PFSK-1 (cell line): Measurements from ENCODE around the gene NYNRIN.

Experiments used
- POLR2AphosphoS5 ChIP-seq: IDR thresholded peaks from 2 replicates; pipeline ENCODE4 v1.6.1; 2012; ENCODE audit warnings: low read depth, mild to moderate bottlenecking, control low read depth, low read length, moderate library complexity
- SIN3A ChIP-seq: IDR thresholded peaks from 2 replicates; pipeline ENCODE4 v1.6.1; 2012; ENCODE audit warnings: mild to moderate bottlenecking, low read length, moderate library complexity, borderline replicate concordance; ENCODE audit not compliant: insufficient read depth
- TAF1 ChIP-seq: IDR thresholded peaks from 2 replicates; pipeline ENCODE4 v1.6.1; 2012; ENCODE audit warnings: low read length, control low read depth, borderline replicate concordance; ENCODE audit not compliant: insufficient read depth
- TF ChIP-seq, protein P1 (sequence below), 2 experiments: IDR thresholded peaks; 2 replicates each; pipeline versions ENCODE4 v1.6.1 to v1.8.0; 2011 to 2012; ENCODE audit warnings: low read depth in 2 of 2, low read length in 2 of 2, control low read depth in 1 of 2, inconsistent platforms in 1 of 2, mild to moderate bottlenecking in 1 of 2, moderate library complexity in 1 of 2; ENCODE audit not compliant: insufficient read depth in 1 of 2

DNA sequence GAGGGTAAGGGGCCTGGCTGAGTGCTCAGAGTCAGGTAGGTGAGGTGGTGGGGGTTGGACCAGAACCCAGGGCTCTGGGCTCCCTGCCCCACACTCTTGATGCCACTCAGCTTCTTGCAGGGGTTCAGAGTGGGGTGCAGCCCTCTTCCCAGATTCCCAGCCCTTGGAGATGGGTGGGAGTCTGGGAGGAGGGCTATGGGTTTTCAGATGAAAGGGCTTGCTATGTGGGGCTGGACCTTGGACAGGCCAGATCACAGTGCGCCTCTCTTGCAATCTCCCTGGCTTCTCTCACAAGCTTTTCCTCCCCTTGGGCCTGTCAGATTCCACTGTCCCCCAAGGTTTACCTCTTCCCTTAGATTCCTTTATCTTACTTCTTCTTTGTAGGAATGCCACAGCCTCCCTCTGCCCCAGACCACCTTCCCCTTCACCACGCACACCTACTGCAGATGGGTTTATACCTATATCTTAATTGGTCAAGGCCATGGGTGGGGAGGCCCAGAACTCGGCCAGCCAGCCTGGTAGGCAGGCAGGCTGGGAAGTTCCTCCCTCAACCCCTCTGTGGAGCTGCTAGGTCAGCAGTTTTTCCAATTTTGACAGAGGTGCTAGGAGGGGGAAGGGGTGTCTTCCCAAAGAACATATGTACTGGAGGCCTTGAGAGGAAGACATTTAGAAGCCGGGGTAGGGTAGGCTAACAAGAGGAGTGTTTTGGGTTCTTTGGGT lies 1.4 kb downstream of the NYNRIN start:
- TF ChIP-seq POLR2AphosphoS5 (no peak), SIN3A (no peak), TAF1 (no peak)
- TF ChIP-seq, protein P1, sequence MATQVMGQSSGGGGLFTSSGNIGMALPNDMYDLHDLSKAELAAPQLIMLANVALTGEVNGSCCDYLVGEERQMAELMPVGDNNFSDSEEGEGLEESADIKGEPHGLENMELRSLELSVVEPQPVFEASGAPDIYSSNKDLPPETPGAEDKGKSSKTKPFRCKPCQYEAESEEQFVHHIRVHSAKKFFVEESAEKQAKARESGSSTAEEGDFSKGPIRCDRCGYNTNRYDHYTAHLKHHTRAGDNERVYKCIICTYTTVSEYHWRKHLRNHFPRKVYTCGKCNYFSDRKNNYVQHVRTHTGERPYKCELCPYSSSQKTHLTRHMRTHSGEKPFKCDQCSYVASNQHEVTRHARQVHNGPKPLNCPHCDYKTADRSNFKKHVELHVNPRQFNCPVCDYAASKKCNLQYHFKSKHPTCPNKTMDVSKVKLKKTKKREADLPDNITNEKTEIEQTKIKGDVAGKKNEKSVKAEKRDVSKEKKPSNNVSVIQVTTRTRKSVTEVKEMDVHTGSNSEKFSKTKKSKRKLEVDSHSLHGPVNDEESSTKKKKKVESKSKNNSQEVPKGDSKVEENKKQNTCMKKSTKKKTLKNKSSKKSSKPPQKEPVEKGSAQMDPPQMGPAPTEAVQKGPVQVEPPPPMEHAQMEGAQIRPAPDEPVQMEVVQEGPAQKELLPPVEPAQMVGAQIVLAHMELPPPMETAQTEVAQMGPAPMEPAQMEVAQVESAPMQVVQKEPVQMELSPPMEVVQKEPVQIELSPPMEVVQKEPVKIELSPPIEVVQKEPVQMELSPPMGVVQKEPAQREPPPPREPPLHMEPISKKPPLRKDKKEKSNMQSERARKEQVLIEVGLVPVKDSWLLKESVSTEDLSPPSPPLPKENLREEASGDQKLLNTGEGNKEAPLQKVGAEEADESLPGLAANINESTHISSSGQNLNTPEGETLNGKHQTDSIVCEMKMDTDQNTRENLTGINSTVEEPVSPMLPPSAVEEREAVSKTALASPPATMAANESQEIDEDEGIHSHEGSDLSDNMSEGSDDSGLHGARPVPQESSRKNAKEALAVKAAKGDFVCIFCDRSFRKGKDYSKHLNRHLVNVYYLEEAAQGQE (IDR thresholded peaks at IDR 0.05; ENCODE audit: insufficient read depth in 1 of 2, low read depth in 2 of 2, low read length in 2 of 2), result no peak
